Spleen (tissue), 7 donors: ENCODE results near the gene PTPRK.

Experiments
- CTCF ChIP-seq, 11 experiments: fragments of 200-600 bp in 7 of 11; fragments of 450-650 bp in 4 of 11; sonication (generic) in 4 of 11; IDR thresholded peaks in 8 of 11; conservative IDR thresholded peaks in 3 of 11; 1 replicate in 7 of 11; 2 replicates in 4 of 11; pipeline versions ENCODE4 v1.4.0 to v1.8.0; 2016 to 2021; ENCODE audit warnings: antibody characterized with exemption in 11 of 11, inconsistent platforms in 4 of 11, mild to moderate bottlenecking in 1 of 11
- POLR2A ChIP-seq, 3 donors: fragments of 450-650 bp; IDR thresholded peaks; one replicate each; pipeline ENCODE4 v1.5.1; 2017; ENCODE audit warnings: antibody characterized with exemption in 3 of 3, mild to moderate bottlenecking in 1 of 3
- POLR2AphosphoS5 ChIP-seq, 3 donors: sonication (generic); formaldehyde crosslinking; IDR thresholded peaks; one replicate each; pipeline ENCODE4 v1.5.1; 2017; ENCODE audit warnings: antibody characterized with exemption in 3 of 3
- donor health status: DM: no; HTN: no; CAD: no; lungs with moderate emphysema.
- donor health status: DM: no; HTN: no; CAD: no.
- donor health status: DM: no; HTN: no; CAD: no.

- no peak for TF ChIP-seq CTCF (IDR thresholded peaks at IDR 0.05 in 8 of 11, conservative IDR thresholded peaks at IDR 0.05 in 3 of 11)
- no peak for TF ChIP-seq POLR2A (IDR thresholded peaks at IDR 0.05)
- TF ChIP-seq POLR2AphosphoS5 (IDR thresholded peaks at IDR 0.05), result no peak
Measured at GRCh38 chr6:128316258-128316929, 204.0 kb downstream of the PTPRK start.
